Measurements from ENCODE around the gene PLA2G4A.

PLA2G4A gene

DNA sequence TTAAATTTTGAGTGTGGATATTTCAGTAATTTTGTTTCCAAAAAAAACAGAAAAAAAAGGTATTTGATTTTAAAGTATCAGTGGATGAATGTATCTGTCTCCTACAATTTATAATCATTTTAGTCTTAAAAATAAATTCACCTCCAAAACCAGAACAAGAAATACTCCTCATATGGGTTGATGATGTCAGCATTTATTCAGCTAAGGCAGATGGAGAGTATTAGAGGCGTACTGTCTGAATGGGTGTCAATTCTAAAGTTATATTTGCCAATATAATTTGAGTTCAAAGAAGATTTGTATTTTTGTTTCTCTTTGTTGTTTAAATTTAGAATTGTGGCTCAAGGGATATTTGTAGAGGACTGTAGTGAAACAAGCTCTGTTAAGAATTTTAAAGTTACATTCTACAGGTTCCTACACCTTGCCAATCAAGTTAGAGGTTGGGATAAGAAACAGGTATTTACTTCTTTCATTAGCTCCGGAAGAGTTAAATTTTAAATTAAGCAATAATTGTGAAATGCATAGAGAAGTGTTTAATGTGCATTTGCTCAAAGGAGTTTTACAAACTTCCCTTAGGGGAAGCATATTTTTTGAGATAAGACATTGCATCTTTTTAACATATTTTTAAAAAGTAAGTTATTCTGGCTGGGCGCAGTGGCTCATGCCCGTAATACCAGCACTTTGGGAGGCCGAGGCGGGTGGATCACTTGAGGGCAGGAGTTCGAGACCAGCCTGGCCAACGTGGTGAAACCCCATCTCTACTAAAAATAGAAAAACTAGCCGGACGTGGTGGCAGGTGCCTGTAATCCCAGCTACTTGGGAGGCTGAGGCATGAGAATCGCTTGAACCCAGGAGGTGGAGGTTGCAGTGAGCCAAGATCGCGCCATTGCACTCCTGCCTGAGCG is 1.2 kb downstream of the PLA2G4A start:
- H3K9ac ChIP-seq (ENCODE audit: low read depth in 1 of 2, low read length in 2 of 2) = no peak overlapping the region
- H3K9me3 ChIP-seq (ENCODE audit: control insufficient read depth in 2 of 2, low read length in 2 of 2) = no peaks in the 10 kb centered on the region
- H3K27me3 ChIP-seq (ENCODE audit: control insufficient read depth in 2 of 2, insufficient read depth in 2 of 2, low read length in 2 of 2) = no peaks in the 10 kb centered on the region
- no peaks in the 10 kb centered on the region for H3K4me1 ChIP-seq (ENCODE audit: control insufficient read depth in 2 of 2, insufficient read depth in 2 of 2, low read length in 2 of 2)
- no peaks in the 10 kb centered on the region for H3K36me3 ChIP-seq (ENCODE audit: control insufficient read depth in 2 of 2, insufficient read depth in 2 of 2, low read length in 2 of 2)
- no peak overlapping the region for H3K27ac ChIP-seq (ENCODE audit: low read depth in 2 of 2, low read length in 2 of 2)
- peak overlapping the region; percentile 93 to 98 for H3K4me3 ChIP-seq (ENCODE audit: low read length in 2 of 2)

DNA sequence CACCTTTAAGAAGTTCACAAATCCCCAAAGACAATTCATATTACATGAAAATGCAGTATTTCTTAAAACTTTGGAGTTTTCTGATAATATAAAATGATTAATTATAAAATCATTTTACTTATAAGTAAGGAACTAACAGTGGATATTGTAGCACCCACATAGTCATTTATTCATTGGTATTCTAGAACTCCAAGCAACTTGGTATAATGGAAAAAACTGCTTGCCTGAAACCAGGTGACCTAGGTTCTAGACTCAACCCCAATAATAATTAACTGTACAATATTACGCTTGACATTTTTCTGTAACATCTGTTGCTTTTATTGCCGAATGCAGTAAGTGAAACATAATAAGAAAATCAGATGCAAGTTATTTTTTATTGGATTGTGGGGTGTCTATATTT is 2.4 kb downstream of the PLA2G4A start:
- Histone ChIP-seq H3K9me3 (ENCODE audit: control insufficient read depth in 2 of 2, low read length in 2 of 2) (no peaks in the 10 kb centered on the region), H3K27ac (ENCODE audit: low read depth in 2 of 2, low read length in 2 of 2) (no peak overlapping the region), H3K36me3 (ENCODE audit: control insufficient read depth in 2 of 2, insufficient read depth in 2 of 2, low read length in 2 of 2) (no peaks in the 10 kb centered on the region), H3K4me3 (ENCODE audit: low read length in 2 of 2) (no peak overlapping the region), H3K9ac (ENCODE audit: low read depth in 1 of 2, low read length in 2 of 2) (no peak overlapping the region), H3K4me1 (ENCODE audit: control insufficient read depth in 2 of 2, insufficient read depth in 2 of 2, low read length in 2 of 2) (no peaks in the 10 kb centered on the region), H3K27me3 (ENCODE audit: control insufficient read depth in 2 of 2, insufficient read depth in 2 of 2, low read length in 2 of 2) (no peaks in the 10 kb centered on the region)

DNA sequence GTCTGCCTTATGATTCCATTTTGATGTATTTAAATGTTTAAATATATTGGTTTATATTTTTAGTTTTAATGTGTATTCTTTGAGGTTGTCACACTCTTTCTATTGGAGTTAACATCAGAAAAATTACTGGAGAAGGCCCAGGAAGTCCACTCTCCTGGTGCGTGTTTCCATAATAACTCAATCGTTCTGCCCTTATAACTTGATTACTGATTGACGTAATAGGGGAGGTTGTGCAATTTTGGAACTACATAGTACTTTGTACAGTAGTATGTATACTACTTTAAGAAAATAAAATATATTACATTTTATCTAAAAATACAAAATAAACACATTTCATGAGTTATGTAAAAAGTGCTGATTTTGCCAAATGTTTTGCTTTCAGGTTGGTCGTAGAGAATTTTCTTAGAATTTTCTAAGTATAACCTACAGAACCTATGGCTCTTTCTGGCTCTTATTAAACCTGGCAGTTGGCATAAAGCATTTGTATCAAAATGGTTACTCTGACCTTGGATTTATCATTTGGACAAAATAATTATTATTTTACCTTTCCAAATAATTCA is 5.7 kb downstream of the PLA2G4A start:
- Histone ChIP-seq H3K9me3 (ENCODE audit: control insufficient read depth in 2 of 2, low read length in 2 of 2) (no peaks in the 10 kb centered on the region), H3K27me3 (ENCODE audit: control insufficient read depth in 2 of 2, insufficient read depth in 2 of 2, low read length in 2 of 2) (no peaks in the 10 kb centered on the region), H3K36me3 (ENCODE audit: control insufficient read depth in 2 of 2, insufficient read depth in 2 of 2, low read length in 2 of 2) (no peaks in the 10 kb centered on the region), H3K4me1 (ENCODE audit: control insufficient read depth in 2 of 2, insufficient read depth in 2 of 2, low read length in 2 of 2) (peaks cover 0 to 5% of the 10 kb centered on the region in 2 donors), H3K9ac (ENCODE audit: low read depth in 1 of 2, low read length in 2 of 2) (no peak overlapping the region), H3K4me3 (ENCODE audit: low read length in 2 of 2) (no peak overlapping the region), H3K27ac (ENCODE audit: low read depth in 2 of 2, low read length in 2 of 2) (no peak overlapping the region)

DNA sequence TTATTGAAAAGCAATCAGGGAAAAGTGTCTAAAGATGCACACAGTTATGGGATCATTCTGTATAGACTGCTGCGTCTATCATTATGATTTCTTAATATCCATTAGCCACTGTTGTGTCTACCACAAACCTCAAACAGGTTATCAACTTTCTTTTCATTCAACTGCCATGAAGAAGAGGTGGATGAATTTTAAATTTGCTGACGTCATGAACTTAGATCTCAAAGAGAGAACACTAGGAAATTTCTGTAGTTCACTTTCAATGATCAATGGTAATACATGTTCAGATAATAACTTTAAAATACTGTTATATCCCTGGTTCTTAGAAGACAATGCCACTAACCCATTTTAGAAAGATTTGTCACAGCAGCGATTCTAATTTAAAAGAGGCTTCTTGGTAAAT is 6.7 kb downstream of the PLA2G4A start:
- Histone ChIP-seq H3K4me3 (ENCODE audit: low read length in 2 of 2) (no peak overlapping the region), H3K9me3 (ENCODE audit: control insufficient read depth in 2 of 2, low read length in 2 of 2) (no peaks in the 10 kb centered on the region), H3K27ac (ENCODE audit: low read depth in 2 of 2, low read length in 2 of 2) (no peak overlapping the region), H3K9ac (ENCODE audit: low read depth in 1 of 2, low read length in 2 of 2) (no peak overlapping the region), H3K27me3 (ENCODE audit: control insufficient read depth in 2 of 2, insufficient read depth in 2 of 2, low read length in 2 of 2) (no peaks in the 10 kb centered on the region), H3K4me1 (ENCODE audit: control insufficient read depth in 2 of 2, insufficient read depth in 2 of 2, low read length in 2 of 2) (peaks cover 0 to 5% of the 10 kb centered on the region in 2 donors), H3K36me3 (ENCODE audit: control insufficient read depth in 2 of 2, insufficient read depth in 2 of 2, low read length in 2 of 2) (no peaks in the 10 kb centered on the region)

DNA sequence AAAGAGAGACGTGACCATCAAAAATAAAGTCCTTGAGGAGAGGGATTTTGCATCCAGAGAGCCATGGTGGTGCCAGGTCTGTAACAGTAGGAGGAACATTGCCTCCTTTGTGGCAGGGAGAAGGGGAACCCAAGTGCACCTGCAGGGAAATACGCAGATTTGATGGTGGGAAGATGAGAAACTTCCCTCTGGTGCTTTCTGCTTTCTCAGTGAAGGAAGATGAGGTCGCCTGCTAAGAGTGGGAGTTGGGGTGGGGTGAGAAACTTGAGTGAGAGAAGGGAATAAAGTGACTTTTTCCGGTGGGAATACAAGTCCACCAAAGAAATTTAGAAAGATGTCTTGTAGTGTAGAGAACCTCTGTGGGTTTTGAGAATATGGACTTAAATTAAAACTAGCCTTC is 9.1 kb downstream of the PLA2G4A start:
- peaks cover 5 to 10% of the 10 kb centered on the region in 2 donors for H3K4me1 ChIP-seq (ENCODE audit: control insufficient read depth in 2 of 2, insufficient read depth in 2 of 2, low read length in 2 of 2)
- H3K9me3 ChIP-seq (ENCODE audit: control insufficient read depth in 2 of 2, low read length in 2 of 2) = no peaks in the 10 kb centered on the region
- no peaks in the 10 kb centered on the region for H3K27me3 ChIP-seq (ENCODE audit: control insufficient read depth in 2 of 2, insufficient read depth in 2 of 2, low read length in 2 of 2)
- no peaks in the 10 kb centered on the region for H3K36me3 ChIP-seq (ENCODE audit: control insufficient read depth in 2 of 2, insufficient read depth in 2 of 2, low read length in 2 of 2)
- H3K27ac ChIP-seq (ENCODE audit: low read depth in 2 of 2, low read length in 2 of 2) = no peak overlapping the region
- no peak overlapping the region for H3K4me3 ChIP-seq (ENCODE audit: low read length in 2 of 2)
- no peak overlapping the region for H3K9ac ChIP-seq (ENCODE audit: low read depth in 1 of 2, low read length in 2 of 2)

DNA sequence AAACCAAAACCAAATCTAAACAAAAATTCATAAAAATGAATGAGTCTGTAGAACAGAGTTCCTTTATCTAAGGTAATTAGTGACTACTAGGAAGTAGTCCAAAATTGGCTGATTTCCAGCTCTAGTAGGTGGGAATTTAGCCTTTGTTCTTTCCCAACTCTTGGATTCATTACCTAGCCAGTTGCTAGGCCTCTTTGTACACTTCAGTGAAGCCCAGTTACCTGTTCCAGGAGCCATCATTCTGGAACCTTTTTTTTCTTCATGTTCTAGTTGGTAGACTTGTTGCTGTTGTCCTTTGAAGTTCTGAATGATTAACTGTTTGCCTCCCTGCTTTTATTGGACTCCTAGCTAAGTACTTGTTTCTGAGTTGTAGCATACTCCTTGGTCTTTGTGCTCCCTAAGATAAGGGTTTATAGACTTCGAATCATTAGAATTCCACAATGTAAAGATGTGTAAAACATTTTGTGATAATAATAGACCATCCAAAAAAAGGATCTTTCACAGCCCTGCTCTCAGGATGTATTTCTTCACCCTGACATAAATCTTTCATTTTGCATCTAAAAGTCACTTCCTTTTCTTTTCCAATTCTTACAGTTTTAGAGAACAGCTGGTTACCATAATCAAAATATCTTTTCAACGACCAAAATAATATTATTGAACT is 9.8 kb downstream of the PLA2G4A start:
- Histone ChIP-seq H3K4me3 (ENCODE audit: low read length in 2 of 2) (no peak overlapping the region), H3K4me1 (ENCODE audit: control insufficient read depth in 2 of 2, insufficient read depth in 2 of 2, low read length in 2 of 2) (peaks cover 5 to 11% of the 10 kb centered on the region in 2 donors), H3K27me3 (ENCODE audit: control insufficient read depth in 2 of 2, insufficient read depth in 2 of 2, low read length in 2 of 2) (no peaks in the 10 kb centered on the region), H3K9ac (ENCODE audit: low read depth in 1 of 2, low read length in 2 of 2) (no peak overlapping the region), H3K36me3 (ENCODE audit: control insufficient read depth in 2 of 2, insufficient read depth in 2 of 2, low read length in 2 of 2) (no peaks in the 10 kb centered on the region), H3K27ac (ENCODE audit: low read depth in 2 of 2, low read length in 2 of 2) (no peak overlapping the region), H3K9me3 (ENCODE audit: control insufficient read depth in 2 of 2, low read length in 2 of 2) (no peaks in the 10 kb centered on the region)

DNA sequence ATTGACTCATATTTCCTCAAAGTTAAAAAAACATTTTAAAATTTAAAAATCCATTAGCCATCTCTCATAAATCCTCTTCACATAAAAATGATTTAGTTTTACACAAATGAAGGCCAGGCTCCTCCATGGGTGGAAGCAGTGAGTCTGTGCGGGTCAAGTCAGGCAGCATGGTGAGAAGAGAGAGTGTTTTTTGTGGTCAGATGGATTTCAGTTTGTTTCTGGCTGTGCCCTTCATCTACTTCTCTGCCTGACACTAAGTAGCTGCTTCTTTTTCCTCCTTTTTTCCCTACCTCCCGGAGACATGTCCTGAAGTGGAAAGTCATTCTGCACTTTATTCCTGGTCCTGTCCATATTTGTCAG is 10.3 kb downstream of the PLA2G4A start:
- no peak overlapping the region for H3K27ac ChIP-seq (ENCODE audit: low read depth in 2 of 2, low read length in 2 of 2)
- H3K4me1 ChIP-seq (ENCODE audit: control insufficient read depth in 2 of 2, insufficient read depth in 2 of 2, low read length in 2 of 2) = peaks cover 5 to 11% of the 10 kb centered on the region in 2 donors
- H3K4me3 ChIP-seq (ENCODE audit: low read length in 2 of 2) = no peak overlapping the region
- no peaks in the 10 kb centered on the region for H3K27me3 ChIP-seq (ENCODE audit: control insufficient read depth in 2 of 2, insufficient read depth in 2 of 2, low read length in 2 of 2)
- no peaks in the 10 kb centered on the region for H3K9me3 ChIP-seq (ENCODE audit: control insufficient read depth in 2 of 2, low read length in 2 of 2)
- no peak overlapping the region for H3K9ac ChIP-seq (ENCODE audit: low read depth in 1 of 2, low read length in 2 of 2)
- H3K36me3 ChIP-seq (ENCODE audit: control insufficient read depth in 2 of 2, insufficient read depth in 2 of 2, low read length in 2 of 2) = no peaks in the 10 kb centered on the region

DNA sequence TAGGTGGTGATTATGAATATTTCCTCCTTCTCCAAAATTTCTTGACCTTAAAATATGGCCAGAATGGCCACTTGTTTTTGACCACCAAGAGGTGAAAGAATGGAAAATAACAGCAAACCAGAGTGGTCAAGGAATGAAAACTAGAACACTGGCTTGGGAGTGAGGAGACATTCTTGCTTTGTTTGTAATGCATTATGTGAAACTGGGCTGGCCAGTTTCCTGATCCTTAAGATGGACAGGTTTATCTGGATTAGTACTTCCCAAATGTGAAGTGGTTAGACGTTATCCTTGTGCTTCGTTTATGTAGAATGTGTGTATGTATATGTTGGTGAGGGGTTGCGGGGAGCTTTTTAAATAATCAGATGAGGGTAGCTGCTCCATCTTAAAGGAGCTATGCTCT is 12.8 kb downstream of the PLA2G4A start:
- no peaks in the 10 kb centered on the region for H3K27me3 ChIP-seq (ENCODE audit: control insufficient read depth in 2 of 2, insufficient read depth in 2 of 2, low read length in 2 of 2)
- no peak overlapping the region for H3K9ac ChIP-seq (ENCODE audit: low read depth in 1 of 2, low read length in 2 of 2)
- H3K27ac ChIP-seq (ENCODE audit: low read depth in 2 of 2, low read length in 2 of 2) = no peak overlapping the region
- H3K4me3 ChIP-seq (ENCODE audit: low read length in 2 of 2) = no peak overlapping the region
- no peaks in the 10 kb centered on the region for H3K36me3 ChIP-seq (ENCODE audit: control insufficient read depth in 2 of 2, insufficient read depth in 2 of 2, low read length in 2 of 2)
- H3K9me3 ChIP-seq (ENCODE audit: control insufficient read depth in 2 of 2, low read length in 2 of 2) = no peaks in the 10 kb centered on the region
- peaks cover 5 to 11% of the 10 kb centered on the region in 2 donors for H3K4me1 ChIP-seq (ENCODE audit: control insufficient read depth in 2 of 2, insufficient read depth in 2 of 2, low read length in 2 of 2)

DNA sequence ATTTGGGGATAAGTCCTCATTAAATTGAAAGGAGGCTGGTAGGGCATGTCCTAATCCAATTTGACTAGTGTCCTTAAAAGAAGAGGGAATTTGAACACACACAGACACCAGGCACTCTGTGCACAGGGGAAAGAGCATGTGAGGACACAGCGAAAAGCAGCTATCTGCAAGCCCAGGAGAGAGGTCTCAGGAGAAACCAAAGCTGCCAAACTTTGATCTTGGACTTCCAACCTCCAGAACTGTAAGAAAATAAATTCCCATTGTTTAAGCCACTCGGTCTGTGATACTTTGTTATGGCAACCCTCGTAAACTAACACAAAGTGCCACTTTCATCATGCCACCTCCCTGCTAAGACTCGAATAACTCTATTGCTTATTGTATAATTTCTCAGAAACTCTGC is 13.8 kb downstream of the PLA2G4A start:
- Histone ChIP-seq H3K36me3 (ENCODE audit: control insufficient read depth in 2 of 2, insufficient read depth in 2 of 2, low read length in 2 of 2) (no peaks in the 10 kb centered on the region), H3K27me3 (ENCODE audit: control insufficient read depth in 2 of 2, insufficient read depth in 2 of 2, low read length in 2 of 2) (no peaks in the 10 kb centered on the region), H3K27ac (ENCODE audit: low read depth in 2 of 2, low read length in 2 of 2) (no peak overlapping the region), H3K9ac (ENCODE audit: low read depth in 1 of 2, low read length in 2 of 2) (no peak overlapping the region), H3K4me3 (ENCODE audit: low read length in 2 of 2) (no peak overlapping the region), H3K4me1 (ENCODE audit: control insufficient read depth in 2 of 2, insufficient read depth in 2 of 2, low read length in 2 of 2) (peaks cover 5 to 11% of the 10 kb centered on the region in 2 donors), H3K9me3 (ENCODE audit: control insufficient read depth in 2 of 2, low read length in 2 of 2) (no peaks in the 10 kb centered on the region)

DNA sequence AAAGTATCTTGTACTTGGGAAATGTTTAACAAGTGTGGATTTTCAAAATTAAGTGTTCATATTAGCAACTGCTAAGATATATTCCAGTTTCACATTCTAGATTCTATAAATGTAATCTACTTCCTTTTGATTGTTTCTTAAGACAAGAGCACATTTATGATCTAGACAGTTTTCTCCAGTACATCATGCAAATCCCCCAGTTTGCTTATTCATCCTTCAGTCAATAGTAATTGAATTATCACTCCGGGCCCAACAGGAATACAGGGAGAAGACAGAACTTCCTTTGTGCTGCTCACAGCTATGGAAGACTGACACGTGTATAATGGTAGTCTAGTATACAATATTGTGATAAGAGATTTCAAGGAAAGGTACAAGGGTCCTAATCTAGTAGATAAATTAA is 14.5 kb downstream of the PLA2G4A start:
- no peak overlapping the region for H3K27ac ChIP-seq (ENCODE audit: low read depth in 2 of 2, low read length in 2 of 2)
- H3K4me3 ChIP-seq (ENCODE audit: low read length in 2 of 2) = no peak overlapping the region
- H3K27me3 ChIP-seq (ENCODE audit: control insufficient read depth in 2 of 2, insufficient read depth in 2 of 2, low read length in 2 of 2) = no peaks in the 10 kb centered on the region
- H3K36me3 ChIP-seq (ENCODE audit: control insufficient read depth in 2 of 2, insufficient read depth in 2 of 2, low read length in 2 of 2) = no peaks in the 10 kb centered on the region
- H3K9me3 ChIP-seq (ENCODE audit: control insufficient read depth in 2 of 2, low read length in 2 of 2) = no peaks in the 10 kb centered on the region
- peaks cover 5 to 13% of the 10 kb centered on the region in 2 donors for H3K4me1 ChIP-seq (ENCODE audit: control insufficient read depth in 2 of 2, insufficient read depth in 2 of 2, low read length in 2 of 2)
- no peak overlapping the region for H3K9ac ChIP-seq (ENCODE audit: low read depth in 1 of 2, low read length in 2 of 2)

Measured in mucosa of rectum (tissue), 2 donors.